GM21360 (cell line): ENCODE measurements around the gene C16orf54.
"Not testable (repeated sequence)": the region's sequence is repeated elsewhere in the genome, so short reads cannot be mapped to it uniquely, and the experiment has no call there.

ENCODE experiments used
- ATAC-seq: cut with Tn5 transposase; IDR thresholded peaks from one replicate; pipeline ENCODE4 v1.9.1; 2021; ENCODE audit warnings: mild to moderate bottlenecking, moderate library complexity; ENCODE audit not compliant: unreplicated experiment

The C16orf54 gene

DNA sequence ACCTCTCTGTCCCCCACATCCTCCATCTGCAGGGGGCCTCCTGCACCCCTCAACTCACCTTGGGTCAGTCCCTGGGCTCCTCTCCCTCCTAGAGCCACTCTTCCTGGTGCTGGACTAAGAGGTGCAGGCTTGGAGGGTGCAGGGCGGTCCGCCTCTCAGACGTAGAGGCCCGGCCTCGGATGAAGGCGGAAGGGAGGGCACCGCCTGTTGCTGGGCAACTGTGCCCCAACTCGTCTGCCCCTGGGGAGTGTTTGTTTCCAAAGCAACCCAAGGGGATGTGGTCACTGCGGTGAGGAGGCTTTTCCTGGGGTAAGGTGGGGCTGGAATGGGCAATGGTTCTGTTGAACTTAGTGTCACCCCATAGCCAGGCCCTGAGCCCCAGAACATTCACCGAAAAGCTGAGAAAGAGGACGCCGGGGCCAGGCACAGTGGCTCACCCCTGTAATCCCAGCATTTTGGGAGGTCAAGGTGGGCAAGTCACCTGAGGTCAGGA lies at the start of gene C16orf54:
Gene C16orf54, minus strand, starts transcription at position 138 of the 493 bp plus-strand sequence. CDS start 1,039 bp downstream, outside the sequence.
- ATAC-seq, result peak; percentile 61

DNA sequence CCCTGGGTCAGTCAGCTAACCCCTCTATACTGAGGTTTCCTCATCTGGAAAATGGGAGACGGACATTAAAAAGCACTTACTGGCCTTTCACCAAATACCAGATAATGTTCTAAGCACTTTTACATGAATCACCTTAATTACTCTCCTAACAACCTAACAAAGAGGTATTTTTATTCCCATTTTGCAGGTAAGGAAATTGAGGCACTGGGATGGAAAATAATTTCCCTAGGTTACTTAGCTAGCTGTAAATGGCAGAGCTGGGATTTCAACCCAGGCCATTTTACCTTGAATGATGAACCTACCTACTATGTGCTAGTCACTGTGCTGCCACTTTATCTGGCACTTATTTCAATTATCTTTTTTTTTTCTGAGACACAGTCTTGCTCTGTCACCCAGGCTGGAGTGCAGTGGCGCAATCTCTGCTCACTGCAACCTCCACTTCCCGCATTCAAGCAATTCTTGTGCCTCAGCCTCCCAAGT lies 48.5 kb upstream of the C16orf54 start:
- no peak for ATAC-seq

DNA sequence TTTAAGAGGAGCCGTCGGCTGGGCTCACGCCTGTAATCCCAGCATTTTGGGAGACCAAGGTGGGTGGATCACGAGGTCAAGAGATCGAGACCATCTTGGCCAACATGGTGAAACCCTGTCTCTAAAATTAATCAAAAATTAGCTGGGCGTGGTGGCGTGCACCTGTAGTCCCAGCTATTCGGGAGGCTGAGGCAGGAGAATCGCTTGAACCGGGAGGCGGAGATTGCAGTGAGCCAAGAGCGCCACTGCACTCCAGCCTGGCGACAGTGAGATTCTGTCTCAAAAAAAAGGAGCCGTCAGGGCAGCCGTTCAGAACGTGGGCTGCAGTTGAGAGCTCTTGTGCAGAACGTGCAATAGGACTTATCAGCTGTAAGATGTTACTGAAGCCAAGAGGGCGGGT lies 47.4 kb upstream of the C16orf54 start:
- not testable (repeated sequence) for ATAC-seq

- no peak for ATAC-seq
These were observed 46.3 kb upstream of the C16orf54 start for GRCh38 chr16:29791845-29792807.

DNA sequence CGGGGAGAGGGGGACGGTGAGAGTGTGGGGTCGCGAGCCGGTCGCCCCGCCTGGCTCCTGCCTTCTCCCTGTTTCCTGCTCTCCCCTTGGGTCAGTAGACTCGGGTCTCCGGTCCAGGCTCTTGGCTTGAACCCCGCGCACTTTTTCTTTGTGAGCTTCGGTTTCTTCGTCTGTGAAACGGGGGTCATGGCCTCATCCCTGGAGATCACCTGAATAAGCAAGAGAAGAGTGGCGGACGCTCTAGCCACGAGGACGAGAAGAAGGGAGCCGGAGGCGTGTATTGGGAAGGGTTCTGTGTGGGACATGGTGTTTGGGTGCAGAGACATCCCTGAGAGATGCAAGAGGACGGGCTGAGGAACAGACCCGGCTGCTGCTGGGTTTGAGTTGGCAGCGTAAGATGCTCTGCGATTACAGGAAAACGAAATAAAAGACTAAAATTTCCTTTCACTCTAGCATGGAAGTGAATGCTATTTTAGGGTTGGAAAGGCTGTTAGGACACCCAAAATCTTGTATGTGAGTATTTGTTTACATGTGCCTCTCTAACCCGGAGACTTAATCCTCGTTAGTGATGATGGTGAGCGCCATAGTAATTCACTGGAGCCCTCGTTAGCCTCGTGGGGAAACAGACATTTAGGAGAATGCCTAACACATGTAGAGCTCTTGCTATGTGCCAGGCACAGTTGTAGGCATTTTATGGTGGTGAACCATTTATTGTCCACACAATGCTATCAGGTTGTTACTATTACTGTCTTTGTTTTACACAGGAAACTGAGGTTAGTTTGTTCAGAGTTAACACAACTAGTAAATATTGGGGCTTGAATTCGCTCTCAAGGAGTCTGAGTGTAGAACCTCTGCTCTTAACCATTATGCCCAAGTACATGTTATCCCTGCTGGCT lies 45.4 kb upstream of the C16orf54 start:
- ATAC-seq, result peak; percentile 3

- ATAC-seq, result peak; percentile 93
These were observed 44.6 kb upstream of the C16orf54 start, which contains the start of gene KIF22 for GRCh38 chr16:29790183-29790948. Gene KIF22, plus strand, starts transcription at chr16:29790751. Its CDS starts 9 bp downstream, at chr16:29790760.

- ATAC-seq, result no peak
These were observed 44.0 kb upstream of the C16orf54 start for GRCh38 chr16:29789775-29790182.

DNA sequence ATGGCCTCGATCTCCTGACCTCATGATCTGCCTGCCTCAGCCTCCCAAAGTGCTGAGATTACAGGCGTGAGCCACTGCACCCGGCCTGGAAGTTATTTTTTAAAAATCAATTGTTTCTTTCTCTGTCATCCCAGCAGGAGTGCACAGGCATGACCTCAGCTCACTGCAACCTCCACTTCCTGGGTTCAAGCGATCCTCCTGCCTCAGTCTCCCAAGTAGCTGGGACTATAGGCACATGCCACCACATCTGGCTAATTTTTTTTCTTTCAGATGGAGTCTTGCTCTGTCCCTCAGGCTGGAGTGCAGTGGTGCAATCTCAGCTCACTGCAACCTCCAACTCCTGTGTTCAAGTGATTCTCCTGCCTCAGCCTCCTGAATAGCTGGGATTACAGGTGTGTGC lies 41.4 kb upstream of the C16orf54 start:
- ATAC-seq, result not testable (repeated sequence)

DNA sequence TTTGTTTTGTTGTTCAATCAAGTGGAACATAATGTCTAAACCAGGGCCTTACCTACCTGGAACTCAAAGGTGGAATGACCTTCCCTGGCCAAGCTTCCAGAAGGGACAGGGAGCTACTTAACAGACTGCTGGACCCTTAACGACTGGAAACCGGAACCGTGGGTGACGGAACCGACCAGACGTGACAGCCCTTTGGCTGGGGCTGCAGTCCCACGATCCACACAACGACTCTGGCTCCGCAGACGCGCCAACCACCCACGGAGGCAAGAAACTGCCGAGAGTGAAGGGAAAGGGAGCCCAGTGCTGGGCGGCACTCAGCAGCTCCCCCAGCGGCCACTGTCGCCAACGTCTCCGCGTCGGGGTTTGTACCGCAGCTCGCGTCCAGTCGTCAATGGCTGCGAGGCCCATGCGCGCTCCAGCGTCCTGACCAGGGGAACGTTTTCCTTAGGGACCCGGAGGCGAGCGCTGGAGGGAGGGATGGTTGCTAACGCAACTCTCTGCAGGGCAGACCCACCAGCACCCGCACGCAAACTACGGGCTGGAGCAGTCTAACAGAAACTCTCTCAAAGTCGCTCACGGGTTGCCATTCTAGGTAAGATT lies 39.2 kb upstream of the C16orf54 start:
- ATAC-seq, result no peak

GRCh38 chr16:29784157-29784556 lies 38.4 kb upstream of the C16orf54 start:
- ATAC-seq, result no peak

- ATAC-seq, result not testable (repeated sequence)
These were observed 37.5 kb upstream of the C16orf54 start for GRCh38 chr16:29783094-29783953.

DNA sequence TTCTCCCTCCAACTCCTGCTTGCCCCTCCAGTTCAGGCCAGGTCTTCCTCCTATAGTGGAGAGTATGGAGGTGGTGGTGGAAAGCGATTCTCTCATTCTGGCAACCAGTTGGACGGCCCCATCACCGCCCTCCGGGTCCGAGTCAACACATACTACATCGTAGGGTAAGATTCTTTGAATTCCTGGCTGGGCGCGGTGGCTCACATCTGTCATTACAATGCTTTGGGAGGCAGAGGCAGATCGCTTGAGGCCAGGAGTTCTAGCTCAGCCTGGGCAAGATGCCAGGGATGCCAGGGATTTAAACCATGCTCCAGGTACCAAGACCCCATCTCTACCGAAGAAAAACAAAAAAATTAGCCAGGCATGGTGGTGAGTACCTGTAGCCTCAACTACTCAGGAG lies 33.7 kb upstream of the C16orf54 start:
- no peak for ATAC-seq

DNA sequence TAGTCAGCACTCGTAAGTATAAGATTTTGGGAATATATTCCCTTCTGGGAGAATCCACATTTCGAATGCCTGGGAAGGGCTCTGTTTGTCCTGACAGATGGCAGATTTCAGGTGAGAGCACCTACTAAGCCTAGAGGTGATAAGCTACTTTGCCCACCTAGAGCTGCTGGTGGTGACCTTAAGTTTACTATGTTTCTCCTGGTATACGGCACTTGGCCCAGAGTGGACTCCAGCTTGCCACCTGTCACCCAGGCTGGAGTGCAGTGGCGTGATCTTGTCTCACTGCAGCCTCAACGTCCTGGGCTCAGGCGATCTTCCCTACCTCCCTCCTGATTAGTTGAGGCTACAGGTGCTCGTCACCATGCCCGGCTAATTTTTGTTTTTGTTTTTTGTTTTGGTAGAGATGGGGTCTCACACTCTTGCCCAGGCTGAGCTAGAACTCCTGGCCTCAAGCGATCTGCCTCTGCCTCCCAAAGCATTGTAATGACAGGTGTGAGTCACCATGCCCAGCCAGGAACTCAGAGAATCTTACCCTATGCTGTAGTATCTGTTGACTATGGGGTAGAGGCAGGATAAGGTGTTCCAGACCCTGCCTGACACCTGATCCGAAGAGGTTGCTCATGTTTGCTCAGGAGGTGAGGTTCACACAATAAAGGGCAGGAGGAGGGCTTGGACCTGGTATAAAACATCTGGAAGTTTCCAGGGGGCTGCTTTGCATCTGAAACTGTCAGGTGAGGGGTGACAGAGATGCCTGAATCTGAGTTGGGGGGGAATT lies 32.0 kb upstream of the C16orf54 start, which contains the start of gene ZG16:
Gene ZG16, plus strand, starts transcription at position 681 of the 775 bp plus-strand sequence. CDS start 1,011 bp downstream, outside the sequence.
- no peak for ATAC-seq

- no peak for ATAC-seq
These were observed 30.1 kb upstream of the C16orf54 start for GRCh38 chr16:29775742-29776408.

DNA sequence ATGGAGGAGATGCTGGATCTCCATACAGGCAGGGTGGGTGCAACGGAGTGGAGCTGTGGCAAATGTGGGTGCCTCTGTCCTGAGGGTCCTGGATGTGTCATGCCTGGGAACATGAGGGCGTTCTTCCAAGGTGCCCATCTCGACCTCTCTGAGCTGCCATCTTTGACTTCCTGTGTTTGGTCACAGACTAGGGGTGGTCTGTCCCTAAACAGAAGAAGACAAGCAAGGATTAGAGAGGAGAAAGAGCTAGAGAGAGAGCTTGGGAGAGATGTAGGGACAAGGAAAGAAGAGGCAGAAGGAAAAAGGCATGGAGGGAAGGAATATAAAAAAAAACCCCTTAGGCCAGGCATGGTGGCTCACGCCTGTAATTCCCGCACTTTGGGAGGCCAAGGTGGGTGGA lies 28.9 kb upstream of the C16orf54 start:
- no peak for ATAC-seq

DNA sequence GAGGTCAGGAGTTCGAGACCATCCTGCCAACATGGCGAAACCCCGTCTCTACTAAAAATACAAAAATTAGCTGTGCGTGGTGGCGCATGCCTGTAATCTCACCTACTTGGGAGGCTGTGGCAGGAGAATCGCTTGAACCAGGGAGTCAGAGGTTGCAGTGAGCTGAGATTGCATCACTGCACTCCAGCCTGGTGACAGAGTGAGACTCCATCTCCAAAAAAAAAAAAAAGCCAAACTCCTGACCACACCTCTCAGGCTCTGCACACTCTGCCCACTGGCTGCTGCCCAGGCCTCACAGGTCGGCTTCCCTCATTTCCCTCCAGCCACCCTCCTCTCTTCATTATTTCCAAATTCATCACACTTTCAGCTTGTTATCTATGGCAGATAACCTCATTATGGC lies 26.5 kb upstream of the C16orf54 start:
- ATAC-seq, result not testable (repeated sequence)

DNA sequence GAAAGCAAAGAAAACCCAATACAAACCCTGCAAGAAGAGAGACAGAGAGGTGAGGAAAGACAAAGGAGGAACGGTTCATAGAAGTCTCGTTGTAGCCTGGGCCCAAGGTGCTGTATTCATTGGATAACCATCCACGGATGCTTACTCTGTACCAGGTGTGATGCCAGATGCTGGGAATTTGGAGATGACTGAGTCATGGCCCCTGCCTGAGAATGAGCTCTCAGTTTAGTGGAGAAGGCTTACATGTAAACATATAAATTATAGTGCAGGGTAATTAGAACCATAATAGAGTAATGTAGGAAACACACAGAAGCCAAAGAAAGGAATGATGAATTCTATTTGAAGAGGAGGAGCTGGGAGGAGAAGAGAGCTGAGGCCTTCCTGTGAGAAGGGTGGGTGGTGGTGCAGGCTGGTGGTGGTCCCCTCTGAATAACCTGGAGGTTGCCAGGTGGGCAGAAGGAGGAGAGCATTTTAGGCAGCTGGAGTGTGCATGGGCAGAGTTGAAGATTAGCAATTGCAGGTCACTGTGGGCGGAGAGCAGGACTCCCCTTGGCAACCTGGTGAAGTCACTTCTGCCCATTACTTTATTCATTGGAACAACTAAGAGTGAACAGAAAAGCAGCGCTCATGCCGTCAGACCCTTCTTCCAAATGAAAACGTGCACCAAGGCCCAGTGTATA lies 24.6 kb upstream of the C16orf54 start:
- ATAC-seq, result no peak
